CD4-positive, alpha-beta T cell treated with Interleukin-21 for 1 hour (primary cell): Measurements from ENCODE around the gene SIGLEC7.

Experiments
- DNase-seq: peaks from one replicate; pipeline ENCODE4 v3.0.0-alpha.2; 2020

SIGLEC7 gene

DNA sequence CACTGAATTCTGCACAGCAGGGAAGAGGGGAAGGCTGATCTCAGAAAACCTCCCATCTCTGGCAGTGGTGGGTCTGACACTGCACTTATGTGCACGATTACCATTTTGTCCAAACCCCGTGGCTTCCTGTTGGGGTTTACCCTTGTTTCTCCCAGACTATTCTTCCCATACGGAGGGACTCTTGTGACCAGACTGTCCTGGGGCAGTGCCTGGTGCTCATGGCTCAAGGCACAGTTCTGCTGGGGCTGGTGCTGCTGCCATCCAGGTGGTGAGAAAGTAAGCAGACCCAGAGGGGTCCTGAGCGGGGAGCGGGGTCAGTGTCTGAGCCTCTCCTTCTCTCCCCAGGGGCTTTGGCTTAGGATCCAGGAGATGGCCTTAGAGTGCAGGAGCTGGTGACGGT is 22.5 kb upstream of the SIGLEC7 start:
- DNase-seq: no peak

DNA sequence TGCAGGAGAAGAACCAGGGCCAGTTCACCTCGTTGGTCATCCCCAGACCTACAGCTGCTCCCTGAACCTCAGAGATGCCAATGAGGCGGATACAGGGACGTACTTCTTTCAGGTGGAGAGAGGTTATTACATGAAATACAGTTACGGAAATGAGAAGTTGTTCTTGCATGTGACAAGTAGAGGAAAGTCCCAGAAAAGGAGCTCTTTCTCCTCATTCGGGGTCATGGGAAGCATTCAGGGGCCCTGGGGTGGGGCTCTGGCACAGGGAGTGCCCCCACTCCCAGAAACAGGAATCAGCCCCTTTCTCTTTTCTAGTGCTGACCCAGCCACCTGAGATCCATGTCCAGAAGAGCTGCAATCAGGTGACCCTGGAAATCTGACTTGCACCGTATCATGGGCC is 21.9 kb upstream of the SIGLEC7 start:
- DNase-seq: no peak

DNA sequence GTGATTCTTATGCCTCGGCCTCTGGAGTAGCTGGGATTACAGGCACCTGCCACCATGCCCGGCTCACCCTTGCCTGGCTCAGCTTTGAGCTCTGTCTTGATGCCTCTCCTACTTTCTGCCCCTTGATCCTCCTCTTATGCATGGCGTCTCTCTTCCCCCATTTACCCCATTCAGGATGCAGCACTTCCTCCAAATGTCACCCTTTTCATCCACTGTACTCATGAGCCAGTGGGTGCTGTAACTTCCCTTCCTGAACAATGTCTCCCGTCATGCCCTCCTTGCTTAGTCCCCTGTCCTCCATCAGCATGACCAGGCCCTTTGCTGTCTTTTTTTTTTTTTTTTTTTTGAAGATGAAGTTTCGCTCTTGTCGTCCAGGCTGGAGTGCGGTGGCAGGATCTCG is 20.8 kb upstream of the SIGLEC7 start:
- DNase-seq: no peak

DNA sequence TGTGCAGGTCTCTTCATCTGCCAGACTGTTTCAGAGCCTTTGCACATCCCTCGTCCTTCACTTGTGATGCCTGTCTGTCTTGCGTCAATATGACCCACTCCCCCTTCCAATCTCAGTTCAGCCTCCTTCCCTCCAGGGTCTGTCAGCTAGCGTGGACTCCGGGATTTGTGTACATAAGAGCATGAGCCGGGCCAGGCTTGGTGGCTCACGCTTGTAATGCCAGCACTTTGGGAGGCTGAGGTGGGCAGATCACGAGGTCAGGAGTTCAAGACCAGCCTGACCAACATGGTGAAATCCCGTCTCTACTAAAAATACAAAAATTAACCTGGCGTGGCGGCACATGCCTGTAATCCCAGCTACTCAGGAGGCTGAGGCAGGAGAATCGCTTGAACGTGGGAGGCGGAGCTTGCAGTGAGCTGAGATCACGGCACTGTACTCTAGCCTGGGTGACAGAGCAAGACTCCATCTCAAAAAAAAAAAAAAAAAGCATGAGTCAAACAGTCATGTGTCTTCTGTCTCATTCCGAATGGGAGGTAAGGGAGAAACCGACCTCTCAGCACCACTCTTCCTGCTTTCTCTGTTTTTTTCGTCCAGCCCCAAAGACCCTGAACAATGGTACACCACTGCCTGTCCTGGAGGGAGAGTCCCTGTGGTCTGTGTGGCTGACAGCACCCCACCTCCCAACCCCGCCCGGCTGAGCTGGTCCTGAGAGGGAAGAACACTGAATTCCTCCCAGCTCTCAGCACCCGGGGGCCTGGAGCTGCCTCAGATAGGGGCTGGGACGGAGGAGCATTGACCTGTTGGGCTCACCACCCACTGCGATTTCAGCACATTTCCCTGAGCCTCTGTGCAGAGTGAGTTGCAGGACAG is 19.8 kb upstream of the SIGLEC7 start:
- no peak for DNase-seq

DNA sequence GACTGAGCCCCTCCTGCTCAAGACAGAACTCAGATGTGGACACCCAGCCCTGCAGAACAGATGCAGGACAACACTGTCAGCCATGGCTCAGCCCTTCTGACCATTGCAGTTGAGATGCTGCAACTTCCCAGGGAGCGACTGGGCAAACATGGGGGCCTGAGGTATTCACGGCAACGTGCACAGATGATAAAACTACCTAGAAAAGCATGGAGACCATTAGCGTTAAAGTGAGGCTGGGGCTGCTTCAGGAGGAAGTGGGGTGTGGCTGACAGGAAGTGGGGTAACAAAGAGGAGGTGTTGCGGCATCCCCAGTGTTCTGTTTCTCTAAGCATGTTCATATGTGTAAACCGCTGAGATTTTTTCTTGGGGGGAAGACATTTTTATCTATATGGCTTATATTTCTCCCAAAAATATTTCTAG is 18.7 kb upstream of the SIGLEC7 start:
- peak; percentile 64 for DNase-seq

DNA sequence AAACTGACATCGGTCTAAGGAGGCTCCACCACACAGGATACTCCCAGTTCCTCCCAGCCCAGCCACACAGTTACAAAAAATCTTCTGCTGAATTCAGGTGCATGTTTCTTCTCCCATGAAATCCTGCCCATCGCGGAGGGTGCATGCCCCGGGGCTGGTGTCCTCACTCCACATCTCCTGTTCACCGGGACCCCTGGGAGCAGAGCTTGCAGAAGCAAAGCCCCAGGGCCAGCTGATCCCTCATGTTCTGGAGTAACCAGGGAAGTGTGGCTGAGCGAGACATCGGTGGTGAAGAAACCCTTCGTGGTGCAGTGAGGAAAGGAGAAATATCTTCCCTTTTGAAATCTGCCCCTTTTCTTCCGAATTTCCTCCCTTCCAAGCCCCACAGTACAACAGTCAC is 18.3 kb upstream of the SIGLEC7 start:
- no peak for DNase-seq

DNA sequence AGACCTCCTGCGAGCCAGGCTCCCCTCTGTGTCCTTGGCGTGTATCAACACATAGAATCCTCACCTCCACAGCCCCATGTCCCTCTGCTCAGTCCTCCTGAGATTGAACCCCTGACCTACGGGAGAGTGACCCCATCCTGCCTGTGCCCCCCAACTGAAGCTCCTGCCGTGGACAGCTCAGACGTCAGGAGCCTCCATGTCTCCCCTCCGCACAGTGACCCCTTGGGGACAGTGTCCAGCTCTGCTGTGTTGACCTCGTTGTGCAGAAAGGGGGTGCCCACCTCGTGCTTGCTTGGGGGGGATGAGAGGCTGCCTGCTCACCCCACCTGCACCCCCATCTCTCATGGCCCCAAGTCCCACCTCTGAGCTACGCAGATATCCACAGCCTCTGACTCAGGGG is 17.9 kb upstream of the SIGLEC7 start:
- DNase-seq: no peak

DNA sequence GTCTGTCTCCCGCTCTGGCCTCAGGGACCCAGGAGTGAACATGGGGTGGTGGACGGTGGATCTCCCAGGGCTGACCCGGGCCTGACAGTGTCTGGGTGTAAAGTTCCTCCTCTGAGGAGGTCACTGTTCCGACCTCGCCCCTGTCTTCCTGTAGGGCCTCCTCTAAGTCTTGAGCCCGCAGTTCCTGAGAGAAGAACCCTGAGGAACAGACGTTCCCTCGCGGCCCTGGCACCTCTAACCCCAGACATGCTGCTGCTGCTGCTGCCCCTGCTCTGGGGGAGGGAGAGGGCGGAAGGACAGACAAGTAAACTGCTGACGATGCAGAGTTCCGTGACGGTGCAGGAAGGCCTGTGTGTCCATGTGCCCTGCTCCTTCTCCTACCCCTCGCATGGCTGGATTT is 17.4 kb upstream of the SIGLEC7 start, which contains the start of gene SIGLEC9:
TSS of gene SIGLEC9 (plus strand) at position 178 of the 400 bp plus-strand sequence. CDS start at position 247, 69 bp downstream.
- no peak for DNase-seq

DNA sequence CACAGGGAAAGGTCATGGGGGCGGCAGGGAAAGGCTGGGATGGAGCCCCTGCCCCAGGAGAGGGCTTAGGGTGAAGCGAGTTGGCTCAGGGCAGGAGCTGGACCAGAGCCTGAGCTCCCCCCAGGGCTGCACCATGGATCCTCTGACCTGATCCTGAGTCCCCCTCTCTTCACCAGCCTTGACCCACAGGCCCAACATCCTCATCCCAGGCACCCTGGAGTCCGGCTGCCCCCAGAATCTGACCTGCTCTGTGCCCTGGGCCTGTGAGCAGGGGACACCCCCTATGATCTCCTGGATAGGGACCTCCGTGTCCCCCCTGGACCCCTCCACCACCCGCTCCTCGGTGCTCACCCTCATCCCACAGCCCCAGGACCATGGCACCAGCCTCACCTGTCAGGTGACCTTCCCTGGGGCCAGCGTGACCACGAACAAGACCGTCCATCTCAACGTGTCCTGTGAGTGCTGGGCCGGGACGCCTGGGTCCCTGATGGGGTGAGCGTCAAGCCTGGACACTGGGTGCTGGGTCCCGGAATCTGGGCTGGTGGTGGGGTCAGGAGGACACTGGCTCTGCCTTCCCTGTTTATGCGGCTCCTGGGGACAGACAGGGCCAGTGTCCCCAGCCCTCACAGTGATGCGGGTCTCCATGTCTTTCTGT is 16.6 kb upstream of the SIGLEC7 start:
- DNase-seq: no peak

DNA sequence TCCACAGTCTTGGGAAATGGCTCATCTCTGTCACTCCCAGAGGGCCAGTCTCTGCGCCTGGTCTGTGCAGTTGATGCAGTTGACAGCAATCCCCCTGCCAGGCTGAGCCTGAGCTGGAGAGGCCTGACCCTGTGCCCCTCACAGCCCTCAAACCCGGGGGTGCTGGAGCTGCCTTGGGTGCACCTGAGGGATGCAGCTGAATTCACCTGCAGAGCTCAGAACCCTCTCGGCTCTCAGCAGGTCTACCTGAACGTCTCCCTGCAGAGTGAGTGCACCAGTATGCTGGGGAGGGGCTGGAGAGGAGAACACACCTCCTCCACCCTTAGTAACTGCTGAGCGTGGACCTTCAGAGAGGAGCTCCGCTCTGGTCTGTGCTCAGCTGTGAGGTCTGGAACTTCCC is 15.1 kb upstream of the SIGLEC7 start:
- no peak for DNase-seq

DNA sequence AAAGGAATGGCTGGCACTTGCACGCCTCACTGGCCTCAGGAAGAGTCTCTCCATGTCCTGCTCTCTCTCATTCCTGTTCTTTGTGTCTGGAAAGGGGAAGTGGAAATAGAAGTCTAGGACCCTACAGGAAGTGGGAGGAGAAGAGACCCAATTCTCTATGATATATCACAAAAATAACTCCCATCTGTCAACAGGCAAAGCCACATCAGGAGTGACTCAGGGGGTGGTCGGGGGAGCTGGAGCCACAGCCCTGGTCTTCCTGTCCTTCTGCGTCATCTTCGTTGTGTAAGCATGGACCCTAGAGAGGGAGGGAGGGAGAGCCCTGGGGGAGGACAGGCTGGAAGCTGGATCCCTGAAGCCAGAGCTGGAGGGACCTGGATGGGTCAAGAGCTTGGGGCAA is 14.3 kb upstream of the SIGLEC7 start:
- peak; percentile 11 for DNase-seq

DNA sequence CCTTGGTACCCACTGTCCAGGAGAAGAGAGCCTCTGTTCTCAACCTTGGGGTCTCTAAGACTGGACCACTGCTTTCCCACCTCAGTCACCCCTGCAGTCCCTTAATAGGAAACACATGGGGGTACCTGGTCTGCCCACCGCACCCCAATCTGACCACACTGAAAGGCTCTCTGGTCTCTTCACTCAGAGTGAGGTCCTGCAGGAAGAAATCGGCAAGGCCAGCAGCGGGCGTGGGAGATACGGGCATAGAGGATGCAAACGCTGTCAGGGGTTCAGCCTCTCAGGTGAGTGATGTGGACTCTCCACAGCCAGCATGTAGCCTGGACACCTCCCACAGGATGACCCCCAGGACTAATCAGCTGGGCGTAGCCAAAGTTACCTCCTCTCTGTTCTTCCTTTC is 13.9 kb upstream of the SIGLEC7 start:
- no peak for DNase-seq

DNA sequence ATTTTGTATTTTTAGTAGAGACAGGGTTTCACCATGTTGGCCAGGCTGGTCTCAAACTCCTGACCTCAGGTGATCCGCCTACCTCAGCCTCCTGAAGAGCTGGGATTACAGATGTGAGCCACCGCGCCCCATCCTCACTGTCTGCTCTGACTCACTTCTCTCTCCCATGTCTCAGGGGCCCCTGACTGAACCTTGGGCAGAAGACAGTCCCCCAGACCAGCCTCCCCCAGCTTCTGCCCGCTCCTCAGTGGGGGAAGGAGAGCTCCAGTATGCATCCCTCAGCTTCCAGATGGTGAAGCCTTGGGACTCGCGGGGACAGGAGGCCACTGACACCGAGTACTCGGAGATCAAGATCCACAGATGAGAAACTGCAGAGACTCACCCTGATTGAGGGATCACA is 12.4 kb upstream of the SIGLEC7 start:
- DNase-seq: no peak

DNA sequence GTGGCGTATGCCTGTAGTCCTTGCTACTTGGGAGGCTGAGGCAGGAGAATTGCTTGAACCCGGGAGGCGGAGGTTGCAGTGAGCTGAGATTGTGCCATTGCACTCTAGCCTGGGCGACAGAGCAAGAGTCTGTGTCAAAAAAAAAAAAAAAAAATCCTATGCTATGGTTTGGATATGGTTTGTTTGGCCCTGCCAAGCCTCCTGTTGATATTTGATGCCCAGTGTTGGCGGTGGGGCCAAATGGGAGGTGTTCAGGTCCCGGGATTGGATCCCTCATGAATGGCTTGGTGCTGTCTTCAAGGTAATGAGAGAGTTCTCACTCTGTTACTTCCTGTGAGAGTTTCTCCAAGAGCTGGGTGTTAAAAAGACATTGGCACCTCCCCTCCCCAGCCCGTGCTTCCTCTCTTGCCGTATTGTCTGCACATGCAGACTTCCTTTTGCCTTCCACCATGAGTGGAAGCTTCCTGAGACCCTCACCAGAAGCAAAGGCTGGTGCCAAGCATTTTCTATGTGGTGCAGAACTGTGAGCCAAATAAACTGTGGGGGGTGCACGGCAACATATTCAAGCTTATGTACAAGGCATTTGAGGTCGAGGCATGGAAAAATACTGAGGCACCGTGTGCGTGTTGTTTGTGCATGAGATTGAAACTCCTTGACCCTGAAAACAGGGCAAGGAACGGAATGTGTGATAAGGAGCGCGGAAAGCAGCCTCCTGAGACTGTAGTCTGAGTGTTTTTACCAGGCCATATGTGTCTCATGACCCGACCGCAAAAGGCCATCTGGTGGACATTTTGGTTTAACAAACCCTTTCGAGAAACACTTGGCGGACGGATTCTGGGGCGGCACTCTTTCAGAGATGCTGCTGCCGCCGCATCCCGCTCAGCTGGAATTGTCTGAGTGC is 10.1 kb upstream of the SIGLEC7 start:
- DNase-seq: peak; percentile 47

DNA sequence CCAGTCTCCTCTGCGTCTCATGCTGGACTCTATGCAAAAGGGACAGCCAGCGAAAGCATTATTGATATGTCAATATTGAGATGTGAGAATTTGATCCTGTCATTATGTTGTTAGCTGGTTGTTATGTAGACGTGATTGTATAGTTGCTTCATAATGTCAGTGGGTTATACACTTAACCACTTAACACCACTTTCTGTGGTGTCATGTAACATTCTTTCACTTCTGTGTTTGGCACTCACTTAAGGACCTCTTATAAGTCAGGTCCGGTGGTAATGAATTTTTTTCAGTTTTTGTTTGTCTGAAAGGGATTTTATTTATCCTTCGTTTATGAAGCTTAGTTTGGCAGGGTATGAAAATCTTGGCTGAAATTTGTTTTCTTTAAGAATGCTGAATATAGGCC is 7.1 kb upstream of the SIGLEC7 start:
- DNase-seq: no peak

DNA sequence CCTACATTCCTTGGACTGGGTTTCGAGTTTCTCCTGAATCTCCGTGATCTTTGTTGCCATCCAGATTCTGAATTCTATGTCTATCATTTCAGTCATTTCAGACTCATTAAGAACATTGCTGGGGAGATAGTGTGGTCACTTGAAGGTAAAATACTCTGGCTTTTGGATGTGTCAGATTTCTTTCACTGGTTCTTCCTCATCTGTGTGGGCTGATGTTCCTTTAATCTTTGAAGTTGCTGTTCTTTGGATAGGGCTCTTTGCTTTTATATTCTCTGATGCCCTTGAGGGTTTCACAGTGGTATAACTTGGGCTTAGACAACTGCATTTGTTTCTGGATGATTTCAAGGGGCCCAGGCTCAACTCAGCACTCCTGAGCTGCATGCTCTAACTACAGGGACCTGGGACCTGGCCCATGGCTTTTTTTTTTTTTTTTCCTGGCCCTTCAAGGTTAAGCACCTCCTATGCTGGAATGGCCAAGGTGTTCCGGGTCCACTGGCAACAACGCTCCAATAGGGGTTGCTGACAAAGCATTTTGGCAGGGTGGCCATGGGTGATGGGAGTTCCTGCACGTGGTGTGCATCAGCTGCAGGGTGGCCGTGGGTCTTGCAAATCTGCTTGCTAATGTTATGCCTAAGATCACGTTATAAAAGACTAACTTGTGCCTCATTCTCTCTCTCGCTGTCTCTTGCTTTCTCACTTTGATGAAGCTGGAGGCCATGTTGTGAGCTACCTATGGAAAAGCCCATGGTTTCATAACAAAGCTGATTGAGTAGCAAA is 5.9 kb upstream of the SIGLEC7 start:
- no peak for DNase-seq

DNA sequence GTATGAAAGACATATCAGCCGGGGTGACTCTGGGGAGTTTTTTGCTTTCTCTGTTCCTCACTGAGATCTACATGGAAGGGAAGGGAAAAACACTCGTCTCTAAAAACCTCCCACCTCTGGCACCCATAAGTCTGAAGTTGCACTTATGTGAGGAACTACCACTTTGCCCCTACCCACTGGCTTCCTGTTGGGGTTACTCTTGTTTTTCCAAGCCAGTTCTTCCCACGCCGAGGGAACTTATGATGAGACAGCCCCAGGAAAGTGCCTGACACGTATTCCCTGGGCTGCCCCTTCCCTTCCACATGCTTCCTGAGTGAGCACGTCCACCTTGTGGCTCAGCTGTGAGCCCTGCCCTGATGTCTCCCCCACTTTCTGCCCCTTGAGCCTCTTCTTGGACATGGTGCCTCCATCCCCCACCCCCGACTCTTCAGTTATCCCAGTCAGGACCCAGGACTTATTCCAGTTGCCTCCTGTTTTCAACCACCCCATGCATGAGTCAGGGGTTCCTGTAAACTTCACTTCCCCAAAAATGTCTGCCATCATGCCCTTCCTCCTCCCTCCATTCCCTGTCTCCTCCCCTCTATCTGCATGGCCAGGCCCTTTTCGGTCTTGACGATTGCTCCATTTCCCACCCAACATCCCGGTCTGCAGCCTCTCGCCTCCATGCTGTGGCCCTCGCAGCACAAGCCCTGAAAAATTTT is 5.1 kb upstream of the SIGLEC7 start:
- DNase-seq: no peak

DNA sequence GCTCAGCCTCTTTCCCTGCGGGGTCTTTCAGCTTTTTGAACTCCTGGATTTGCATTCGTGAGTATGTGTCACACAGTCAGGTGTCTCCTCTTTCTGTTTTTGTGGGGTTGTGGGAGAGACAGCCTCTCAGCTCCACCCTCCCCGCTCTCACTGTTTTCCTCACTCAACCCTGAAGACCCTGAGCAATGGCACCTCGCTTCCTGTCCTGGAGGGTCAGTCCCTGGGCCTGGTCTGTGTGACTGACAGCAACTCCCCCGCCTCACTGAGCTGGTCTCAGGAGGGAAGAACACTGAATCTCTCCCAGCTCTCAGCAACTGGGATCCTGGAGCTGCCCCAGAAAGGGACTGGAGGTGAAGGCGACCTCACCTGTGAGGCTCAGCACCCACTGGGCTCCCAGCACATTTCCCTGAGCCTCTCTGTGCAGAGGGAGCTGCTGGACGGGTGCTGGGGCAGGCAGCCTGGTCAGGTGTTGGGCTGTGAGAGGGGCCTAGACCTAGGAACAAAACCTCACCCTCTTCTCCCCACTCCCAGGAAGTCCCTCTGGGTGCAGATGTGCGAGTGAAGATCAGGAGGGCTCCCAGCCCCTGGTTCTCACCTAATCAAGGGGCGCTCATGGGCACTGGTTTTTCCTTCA is 4.2 kb upstream of the SIGLEC7 start:
- DNase-seq: no peak

DNA sequence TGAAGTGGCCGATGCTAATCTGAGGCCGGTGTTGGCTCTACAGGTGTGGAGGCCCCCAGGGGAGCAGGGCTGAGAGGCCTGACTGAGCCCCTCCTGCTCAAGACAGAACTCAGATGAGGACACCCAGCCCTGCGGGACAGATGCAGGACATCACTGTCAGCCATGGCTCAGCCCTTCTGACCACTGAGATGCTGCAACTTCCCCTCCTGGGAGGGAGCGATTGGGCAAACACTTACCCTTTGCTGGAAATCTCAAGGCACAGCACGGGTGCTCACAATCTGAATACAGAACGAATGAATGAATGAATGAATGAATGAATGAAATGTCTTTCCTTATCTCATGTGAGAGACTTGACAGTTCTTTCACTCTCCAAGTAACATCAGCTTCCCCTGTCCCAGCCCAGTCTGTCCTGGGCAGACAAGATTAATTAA is 3.5 kb upstream of the SIGLEC7 start:
- DNase-seq: no peak

DNA sequence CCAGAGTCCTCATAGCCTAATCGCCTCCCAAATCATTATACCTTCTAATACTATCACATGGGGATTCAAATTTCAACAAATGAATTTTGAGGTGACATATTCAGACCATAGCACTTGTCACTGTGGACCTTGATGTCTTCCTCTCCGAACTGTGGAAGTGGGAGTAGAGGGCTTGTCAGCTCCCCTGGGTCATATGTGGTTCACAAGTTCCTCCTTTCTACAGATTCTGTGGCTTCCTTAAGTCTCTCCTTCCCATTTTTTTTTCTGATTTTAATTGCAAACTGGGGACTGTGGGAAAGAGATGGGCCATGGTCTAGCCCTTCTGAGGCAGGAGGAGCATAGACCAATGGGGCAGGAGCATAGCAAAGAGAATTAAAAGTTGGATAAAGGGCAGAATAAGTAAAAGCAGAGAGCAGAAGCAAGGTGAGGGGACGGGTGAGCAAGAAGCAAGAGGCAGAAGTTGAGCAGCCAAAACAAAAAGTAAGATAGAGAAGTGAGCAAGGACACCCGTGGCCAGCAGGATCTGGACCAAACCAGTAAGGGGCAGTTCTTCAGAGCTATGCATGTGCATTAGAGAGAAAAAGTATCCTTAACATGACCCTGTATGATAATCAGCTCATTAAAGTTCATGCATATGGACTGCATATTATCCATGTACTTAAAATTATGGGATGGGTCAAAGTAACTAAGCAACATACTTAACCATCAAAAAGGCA is 2.6 kb upstream of the SIGLEC7 start:
- DNase-seq: no peak

DNA sequence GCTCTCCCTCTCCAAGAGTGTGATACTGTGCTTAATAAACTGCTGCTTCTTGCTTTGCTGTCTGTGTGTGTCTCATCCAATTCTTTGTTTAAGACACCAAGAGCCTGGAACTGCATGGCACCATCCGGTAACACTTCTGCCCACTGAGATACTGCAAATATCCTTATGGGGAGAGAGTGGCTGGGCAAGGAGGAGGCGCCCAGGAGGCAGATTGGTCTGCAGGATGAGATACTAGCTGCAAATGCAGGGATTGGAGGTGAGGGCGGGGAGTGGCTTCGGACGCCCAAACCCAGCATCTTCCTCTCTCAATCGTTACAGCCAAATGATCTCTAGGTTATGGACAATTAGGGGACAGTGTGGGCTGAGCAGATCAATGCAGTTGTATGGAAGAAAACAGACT is 1.7 kb upstream of the SIGLEC7 start:
- DNase-seq: no peak
